AML-193 (cell line): ENCODE results near the gene SORCS2.

ENCODE experiments used
- DNase-seq, 2 experiments: peaks; one replicate each; lab custom pipeline; 2025; lab: John Stamatoyannopoulos, UW

Gene SORCS2

DNA sequence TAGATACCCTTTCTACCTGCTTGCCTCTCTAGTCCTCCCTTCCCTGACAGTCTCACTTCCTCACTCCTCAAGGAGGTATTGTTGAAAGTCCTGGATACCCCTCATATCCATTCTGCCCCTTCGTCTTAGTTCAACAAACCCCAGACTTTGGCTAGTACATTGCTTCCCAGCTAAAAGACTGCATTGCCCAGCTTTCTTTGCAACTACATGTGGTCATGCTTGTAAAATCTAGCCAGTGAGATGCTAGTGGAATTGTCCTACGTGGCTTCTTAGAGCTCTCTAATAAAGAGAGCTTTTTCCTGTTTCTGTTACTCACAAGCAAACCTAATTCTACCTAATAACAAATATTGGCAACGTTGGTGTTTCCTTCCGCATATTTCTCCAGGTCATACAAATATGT is 480.3 kb downstream of the SORCS2 start:
- DNase-seq, result no peak

DNA sequence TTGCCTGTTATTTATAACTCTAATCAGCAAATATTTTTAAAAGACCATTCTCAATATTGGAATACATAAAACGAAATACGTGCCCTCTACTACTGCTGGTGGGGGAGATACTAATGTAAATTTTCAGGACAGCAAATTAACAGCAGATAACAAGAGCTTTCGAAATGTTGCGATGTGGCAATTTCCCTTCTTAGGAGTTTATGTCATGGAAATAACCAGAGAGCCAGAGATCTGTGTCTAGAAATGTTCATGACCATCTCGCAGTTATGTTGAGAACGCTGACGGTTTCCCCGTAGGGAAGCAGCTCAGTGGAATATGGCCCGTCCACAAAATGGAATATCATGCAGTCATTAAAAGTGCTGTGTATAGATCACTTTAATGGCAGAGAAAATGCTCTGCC is 480.8 kb downstream of the SORCS2 start:
- peak in 1 of 2 experiments; percentile 16 for DNase-seq

DNA sequence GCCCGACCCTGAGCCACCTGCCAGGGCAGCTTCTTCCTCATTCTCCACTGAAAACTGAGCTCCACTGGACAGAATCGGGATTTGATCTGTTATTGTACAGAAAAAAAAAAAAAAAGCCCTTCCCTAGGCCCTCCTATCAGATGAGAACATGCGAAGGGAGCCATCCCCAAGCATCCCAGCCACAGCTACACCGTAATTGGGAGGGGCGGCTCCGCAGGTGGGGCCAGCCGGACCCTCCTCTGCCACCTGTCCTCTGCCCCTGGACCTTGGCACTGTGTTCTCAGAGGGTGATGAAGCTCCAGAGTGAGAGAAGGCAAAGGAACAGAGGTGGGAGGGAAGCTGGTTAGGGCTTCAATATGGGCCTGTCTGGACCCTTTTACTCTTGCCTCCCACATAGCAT is 482.4 kb downstream of the SORCS2 start:
- no peak for DNase-seq

DNA sequence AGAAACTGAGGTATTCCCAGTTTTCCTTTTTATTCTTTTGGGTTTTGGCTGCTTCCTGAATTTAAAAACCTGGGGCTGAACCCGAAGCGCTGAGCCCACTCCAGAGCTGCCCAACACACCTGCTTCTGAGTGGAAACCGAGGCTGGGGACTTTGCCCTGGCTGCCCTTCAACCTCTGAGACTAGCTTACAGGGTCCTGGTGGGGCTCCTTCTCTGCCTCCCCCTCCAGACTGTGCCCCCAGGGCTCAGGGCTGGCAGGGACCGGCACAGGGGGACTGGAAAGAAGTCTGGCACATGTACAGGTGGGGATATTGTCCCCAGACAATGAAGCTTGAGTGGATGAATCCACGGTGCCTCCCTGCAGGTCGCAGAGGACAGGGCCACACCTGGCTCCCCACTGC is 482.8 kb downstream of the SORCS2 start:
- DNase-seq, result no peak

DNA sequence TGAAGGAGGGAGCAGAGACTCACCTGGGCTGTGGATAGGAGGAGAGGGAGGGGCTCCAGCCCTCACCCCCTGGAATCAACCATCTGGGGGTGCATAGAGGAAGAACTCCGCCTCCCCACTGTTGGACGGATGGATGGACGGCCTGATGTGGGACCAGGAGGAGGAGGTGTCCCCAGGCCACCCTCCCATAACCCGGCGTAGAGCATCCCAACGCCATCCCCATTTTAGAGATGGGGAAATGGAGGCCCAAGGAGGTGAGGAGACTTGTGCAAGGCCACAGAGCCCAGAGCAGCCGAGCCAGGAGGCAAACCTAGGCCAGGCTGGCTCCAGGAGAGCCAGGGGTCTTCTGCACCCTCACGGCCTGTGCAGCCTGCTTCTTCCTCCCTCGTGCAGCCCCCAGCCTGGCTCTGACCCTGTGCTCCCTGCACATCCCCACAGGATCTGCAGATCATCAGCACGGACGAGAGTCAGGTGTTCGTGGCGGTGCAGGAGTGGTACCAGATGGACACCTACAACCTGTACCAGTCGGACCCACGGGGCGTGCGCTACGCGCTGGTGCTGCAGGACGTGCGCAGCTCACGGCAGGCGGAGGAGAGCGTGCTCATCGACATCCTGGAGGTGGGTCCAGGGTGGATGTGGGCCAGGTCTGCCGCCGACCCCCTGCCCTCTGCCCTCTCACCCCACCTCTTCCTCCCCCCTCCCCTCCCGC is 483.4 kb downstream of the SORCS2 start:
- DNase-seq, result no peak

DNA sequence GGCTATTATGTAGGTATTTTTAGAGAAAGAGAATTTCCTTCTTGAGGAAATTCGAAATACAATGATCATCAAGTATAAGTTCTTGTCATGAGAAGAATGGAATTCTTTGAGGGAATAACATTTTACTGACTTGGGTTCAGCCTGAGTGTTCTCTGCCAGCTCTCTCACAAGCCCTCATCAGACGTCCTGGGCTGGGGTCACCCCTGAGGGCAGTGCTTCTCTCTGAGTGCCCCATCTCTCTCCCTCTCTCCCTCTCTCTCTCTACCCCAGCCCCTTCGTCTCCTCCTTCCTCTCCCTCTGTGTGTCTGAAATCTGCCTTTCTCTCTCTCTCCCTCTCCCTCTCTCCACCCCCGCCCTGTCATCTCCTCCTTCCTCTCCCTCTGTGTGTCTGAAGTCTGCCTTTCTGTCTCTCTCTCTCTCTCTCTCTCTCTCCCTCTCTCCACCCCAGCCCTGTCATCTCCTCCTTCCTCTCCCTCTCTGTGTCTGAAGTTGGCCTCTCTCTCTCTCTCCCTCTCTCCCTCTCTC is 484.1 kb downstream of the SORCS2 start:
- no peak for DNase-seq

DNA sequence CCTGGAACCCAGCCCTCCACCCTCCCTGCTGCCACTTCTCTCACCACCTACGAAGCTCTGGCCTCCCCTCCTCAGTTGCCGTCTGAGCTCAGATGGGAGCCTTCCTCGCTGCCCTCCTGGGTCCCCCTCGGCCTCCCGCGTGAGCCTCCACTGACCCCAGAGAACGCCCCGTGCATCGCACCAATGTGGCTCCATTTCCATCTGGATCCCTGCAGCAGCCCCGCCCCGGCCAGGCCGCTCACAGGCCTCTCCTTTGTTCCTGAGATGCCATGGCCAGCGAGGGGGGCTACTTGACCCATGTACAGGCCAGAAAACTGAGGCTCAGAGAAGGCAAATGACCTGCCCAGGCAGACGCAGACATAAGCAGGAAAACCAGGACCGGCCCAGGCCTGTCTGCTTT is 484.7 kb downstream of the SORCS2 start:
- DNase-seq, result no peak

DNA sequence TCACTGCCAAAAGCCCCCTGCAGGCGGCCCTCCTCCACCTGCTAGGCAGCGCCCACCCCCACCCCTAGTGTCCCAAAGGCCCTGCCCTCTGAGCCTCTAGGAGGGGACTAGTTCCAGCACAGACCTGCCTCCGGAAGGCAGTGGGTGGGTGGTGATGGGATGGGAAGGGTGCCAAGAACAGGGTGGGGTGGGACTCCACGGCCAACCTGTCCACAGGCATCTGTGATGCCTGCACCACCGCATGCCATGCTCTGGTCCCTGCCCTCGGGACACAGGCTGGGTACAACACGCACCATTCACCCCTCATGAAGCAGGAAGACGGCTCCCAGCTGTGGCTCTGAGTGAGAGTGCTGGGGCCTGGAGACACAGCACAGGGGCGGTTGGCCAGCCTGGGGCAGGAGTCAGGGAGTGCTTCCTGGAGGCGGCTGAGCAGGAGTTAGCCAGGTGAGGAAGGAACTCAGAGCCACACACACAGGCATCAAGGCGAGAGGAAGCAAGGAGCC is 485.5 kb downstream of the SORCS2 start:
- no peak for DNase-seq

DNA sequence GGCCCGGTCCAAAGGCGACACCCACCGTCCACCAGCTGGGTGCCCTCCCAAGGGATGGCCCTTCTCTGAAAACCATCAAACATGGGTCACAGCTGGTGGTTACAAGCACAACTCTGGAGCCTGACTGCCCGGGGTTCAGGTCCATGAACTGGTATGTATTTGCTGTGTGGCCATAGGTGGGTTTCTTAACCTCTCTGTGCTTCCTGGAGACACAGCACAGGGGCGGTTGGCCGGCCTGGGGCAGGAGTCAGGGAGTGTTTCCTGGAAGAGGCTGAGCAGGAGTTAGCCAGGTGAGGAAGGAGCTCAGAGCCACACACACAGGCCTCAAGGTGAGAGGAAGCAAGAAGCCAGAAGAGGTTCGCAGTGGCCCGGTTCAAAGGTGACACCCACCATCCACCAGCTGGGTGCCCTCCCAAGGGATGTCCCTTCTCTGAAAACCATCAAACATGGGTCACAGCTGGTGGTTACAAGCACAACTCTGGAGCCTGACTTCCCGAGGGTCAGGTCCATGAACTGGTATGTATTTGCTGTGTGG is 486.0 kb downstream of the SORCS2 start:
- DNase-seq, result no peak

DNA sequence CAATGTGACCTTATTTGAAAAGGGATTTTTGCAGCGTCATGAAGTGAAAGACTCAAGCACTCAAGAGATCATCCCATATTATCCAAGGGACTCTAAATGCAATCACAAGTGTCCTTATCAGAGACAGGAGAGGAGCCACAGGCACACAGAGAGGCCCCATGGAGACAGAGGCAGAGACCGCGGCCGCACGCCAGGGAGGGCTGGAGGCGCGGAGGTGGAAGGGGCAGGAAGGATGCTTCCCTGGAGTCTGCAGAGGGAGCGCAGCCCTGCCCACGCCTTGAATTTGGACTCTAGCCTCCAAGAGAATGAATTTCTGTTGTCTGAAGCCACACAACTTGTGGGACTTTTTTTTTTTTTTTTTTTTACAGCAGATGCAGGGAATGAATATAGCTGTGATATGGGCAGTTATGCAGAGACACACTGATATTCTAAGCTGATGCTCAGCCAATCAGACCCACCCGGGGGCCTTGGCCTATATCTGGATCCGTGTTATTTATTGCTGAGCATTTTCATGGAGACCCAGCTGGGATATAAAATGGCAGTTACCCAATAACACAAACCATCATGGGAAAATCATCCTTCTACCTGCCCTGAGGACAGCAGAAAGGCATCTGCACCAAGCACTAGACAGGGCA is 487.2 kb downstream of the SORCS2 start:
- DNase-seq, result no peak

DNA sequence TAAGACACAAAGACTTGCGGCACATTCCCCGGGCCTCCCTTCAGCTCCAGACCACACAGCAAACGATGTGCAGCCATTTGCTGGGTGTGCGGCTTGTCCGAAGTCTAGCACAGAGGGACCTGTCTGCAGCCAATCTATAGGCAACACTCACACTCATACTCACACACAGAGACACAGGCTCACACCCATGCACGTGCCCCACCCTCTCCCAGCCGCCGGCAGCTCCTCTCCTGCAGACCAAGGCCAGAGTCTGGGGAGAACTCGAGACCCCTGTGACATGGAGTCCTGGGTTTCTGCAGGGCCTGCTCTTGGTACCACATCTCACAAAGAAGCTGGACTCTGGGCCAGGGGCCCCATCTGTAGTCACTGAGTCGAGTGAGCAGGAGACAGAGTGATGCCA is 487.8 kb downstream of the SORCS2 start:
- no peak for DNase-seq

DNA sequence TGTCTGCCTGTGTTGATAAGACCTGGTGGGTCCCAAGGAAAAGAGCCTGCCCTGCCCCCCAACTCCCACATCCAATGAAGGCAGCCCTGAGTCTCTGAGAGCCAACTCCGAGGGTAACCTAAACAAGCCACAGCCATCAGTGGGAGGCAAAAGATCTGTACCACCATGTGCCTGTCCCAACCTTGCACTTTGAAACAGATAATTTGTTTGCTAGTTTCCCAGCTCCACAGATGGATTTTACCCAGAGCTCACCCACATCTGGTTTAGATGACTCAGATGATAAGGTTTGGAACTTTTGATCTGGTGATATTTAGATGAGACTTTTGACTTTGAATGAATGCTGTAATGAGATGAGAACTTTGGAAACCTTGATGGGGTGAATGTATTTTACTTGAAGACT is 488.4 kb downstream of the SORCS2 start:
- DNase-seq, result no peak

DNA sequence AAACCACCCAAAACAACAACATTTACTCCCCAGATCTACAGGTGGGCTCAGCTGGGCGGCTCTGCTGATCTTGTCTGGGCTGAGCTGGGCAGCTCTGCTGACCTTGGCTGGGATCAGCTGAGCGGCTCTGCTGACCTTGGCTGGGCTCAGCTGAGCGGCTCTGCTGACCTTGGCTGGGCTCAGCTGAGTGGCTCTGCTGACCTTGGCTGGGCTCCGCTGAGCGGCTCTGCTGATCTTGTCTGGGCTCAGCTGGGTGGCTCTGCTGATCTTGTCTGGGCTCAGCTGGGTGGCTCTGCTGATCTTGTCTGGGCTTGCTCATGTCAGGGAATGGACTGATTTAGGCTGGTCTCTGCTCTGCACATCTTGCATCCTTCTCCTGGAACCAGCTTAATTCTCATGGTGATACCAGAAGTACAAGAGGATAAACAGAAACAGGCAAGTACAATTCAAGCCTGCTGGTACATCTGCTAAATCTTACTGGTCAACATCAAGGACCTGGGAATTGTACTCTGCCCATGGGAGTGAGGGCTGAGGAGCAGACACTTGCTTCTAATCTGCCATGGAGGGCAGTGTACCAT is 490.9 kb downstream of the SORCS2 start:
- DNase-seq, result no peak

DNA sequence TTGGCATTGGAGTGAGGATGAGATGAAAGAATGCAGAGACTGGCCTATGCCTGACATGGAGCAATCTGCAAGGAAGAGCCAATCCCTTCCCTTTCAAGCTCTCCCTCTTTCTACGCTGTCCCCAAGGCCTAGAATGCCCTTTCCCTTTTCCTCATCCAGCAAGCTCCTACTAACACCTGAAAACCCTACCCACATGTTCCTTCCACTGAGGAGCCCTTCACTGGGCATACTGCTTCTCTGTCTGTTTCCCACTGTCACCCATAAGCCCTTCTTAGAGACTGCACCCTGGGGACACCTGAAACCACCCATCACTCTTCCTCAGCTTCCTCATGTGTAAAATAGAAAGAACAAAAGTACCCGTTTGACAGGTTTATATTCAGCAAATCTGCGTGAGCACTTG is 492.0 kb downstream of the SORCS2 start:
- no peak for DNase-seq

DNA sequence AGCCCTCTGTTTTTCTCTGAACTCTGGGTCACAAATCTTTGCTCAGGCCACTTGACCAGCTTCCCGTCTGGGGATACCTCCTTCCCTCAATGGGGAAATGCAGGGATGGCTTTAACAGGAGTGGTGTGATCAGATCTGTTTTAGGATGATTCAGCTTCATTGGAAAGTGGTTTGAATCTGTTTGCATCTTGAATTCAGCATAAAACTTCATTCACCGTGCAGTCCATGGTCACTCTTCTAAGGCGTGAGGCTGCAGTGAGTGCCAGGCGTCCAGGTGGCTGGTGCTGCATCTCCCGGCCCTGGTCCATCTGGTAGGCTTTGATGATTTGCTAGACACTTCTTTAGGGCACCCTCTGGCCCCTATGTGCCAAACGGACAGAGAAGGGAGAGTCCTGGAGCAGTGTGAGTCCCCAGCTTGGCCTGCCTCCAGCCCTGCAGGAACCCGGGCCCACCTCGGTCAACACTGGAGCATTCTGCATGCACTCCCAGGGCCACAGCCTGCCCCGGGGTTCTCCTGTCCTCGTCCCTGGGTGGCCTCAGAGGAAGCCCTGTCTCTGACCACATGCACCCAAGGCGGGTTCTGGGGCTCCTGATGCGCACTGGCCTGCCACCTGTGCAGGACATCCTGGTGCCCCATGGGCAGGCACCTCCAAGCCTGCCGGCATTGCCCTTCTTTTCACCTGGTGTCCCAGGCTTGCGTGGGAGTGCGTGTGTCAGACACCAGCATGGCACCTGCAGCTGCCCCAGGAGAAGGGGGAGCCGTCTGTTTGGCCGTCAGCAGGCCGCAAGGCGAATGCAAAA is 493.9 kb downstream of the SORCS2 start:
- no peak for DNase-seq

DNA sequence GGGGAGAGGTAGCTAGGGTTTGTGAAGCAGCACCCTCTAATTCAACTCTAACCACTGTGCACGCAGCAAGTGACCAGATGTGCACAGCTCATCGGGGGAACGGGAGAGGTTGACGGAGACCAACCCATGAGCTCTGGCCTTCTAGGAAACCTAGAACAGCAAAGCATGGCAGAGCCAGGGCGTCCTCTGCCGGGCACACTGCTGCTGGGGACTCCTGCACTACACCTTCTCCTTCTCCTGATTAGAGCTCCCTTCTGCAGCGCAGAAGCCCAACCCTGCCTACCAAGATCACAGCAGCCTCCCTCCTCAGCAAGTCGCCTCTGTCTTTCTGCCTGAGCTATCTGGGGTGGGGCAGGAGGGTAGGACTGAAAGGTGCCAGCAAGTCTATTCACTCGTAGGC is 494.7 kb downstream of the SORCS2 start:
- DNase-seq, result no peak

DNA sequence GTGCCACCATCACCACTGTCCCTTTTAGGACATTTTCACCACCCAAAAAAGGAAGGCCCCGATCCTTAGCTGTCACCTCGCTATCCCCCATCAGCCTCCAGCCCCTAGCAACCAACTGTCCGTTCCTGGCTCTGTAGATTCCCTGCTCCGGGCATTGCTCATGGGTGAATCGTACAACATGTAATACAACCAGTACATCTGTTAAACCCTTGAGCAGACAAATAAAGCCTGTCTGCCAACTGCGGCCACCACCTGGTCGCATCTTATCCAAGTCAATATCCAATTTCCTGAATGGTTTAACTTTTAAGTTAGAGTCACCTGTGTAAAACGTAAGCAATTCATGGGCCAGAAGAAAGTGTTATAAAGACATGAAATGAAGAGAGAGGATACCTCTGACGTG is 495.5 kb downstream of the SORCS2 start:
- no peak for DNase-seq

DNA sequence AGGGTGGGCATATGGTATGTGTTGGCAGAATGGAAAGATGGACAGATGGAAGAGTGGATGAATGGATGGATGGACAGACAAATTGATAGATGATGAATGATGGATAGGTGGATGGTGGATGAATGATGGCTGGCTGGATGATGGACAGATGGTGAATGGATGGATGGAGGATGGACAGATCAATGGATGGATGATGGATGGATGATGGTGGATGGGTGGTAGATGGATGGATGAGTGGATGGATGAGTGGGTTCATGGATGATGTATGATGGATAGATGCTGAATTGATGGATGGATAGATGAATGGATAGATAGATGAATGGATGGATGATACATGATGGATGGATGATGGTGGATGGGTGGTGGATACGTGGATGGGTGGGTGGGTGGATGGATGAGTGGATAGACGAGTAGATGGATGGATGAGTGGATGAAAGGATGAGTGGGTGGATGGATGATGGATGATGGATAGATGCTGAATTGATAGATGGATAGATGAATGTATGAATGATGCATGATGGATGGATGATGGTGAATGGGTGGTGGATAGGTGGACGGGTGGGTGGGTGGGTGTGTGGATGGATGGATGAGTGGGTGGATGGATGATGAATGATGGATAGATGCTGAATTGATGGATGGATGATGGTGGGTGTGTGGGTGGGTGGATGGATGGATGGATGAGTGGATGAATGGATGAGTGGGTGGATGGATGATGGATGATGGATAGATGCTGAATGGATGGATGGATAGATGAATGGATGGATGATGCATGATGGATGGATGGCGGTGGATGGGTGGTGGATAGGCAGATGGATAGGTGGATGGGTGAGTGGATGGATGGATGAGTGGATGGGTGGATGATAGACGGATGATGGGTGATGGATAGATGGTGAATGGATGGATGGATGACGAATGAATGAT is 497.7 kb downstream of the SORCS2 start:
- DNase-seq, result no peak

DNA sequence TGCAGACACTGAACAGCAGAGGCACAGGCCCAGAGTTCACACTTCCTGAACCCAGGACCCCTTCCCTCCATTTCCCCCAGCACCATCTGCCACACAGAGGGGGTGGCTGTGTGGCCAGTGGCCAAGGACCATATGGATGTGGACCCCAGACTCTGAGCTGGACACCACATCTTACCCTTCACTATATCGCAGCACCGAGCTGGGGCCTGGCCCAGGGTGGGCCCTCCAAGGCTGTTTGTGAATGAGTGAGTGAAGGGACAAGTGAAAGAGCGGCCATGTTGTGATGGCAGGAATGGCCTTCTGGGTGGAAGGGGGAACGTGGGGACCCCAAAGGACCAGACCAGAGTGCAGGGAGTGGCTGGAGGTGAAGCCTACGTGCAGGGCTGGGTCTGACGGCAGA is 498.7 kb downstream of the SORCS2 start:
- no peak for DNase-seq

DNA sequence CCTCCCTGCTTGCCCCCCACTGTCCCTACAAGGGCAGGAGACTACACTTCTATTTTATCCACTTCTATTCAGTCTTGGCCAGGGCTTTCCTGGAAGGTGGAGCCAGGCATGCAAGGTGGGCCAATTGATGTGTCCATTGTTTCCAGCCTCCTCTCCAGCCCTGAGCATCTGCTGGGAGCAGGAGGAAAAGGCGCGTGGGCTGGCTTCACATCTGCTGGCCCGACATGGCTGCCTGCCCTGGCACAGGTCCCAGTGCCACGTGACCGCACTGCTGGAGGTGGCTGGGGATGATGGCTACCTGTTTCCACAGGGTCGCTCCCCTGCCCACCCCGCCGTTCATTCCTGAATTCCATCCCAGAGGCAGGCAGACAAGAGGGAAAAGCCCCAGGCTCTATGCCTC is 499.6 kb downstream of the SORCS2 start:
- no peak for DNase-seq
